H9 (cell line): ENCODE results near the gene CCDC177. TPM values are rescaled to one million over a fixed set of nuclear protein-coding genes. Genes with fewer than 3 reads are reported as not detected.

ENCODE experiments used
- DNase-seq: peaks from one replicate; pipeline ENCODE4 v3.0.0-alpha.2; 2017
- H2AFZ ChIP-seq: one replicate; pipeline ENCODE4 v1.6.1; 2013; ENCODE audit warnings: mild to moderate bottlenecking, low read length, control low read depth, moderate library complexity
- H2AK5ac ChIP-seq: 2 replicates; pipeline ENCODE4 v1.6.1; 2013; ENCODE audit warnings: low read length, control low read depth, mixed read lengths; ENCODE audit not compliant: insufficient read length
- H2BK120ac ChIP-seq: one replicate; pipeline ENCODE4 v1.6.1; 2013; ENCODE audit warnings: low read depth, mild to moderate bottlenecking, low read length, control low read depth, inconsistent platforms; ENCODE audit not compliant: poor library complexity, severe bottlenecking
- H2BK12ac ChIP-seq: 2 replicates; pipeline ENCODE4 v1.6.1; 2013; ENCODE audit warnings: low read length, control low read depth, mixed read lengths, low read depth; ENCODE audit not compliant: insufficient read length
- H2BK15ac ChIP-seq: 2 replicates; pipeline ENCODE4 v1.6.1; 2013; ENCODE audit warnings: low read depth, low read length, control low read depth
- H2BK20ac ChIP-seq: one replicate; pipeline ENCODE4 v1.6.1; 2013; ENCODE audit warnings: low read depth, mild to moderate bottlenecking, low read length, control low read depth, inconsistent platforms; ENCODE audit not compliant: poor library complexity, severe bottlenecking
- H2BK5ac ChIP-seq: 2 replicates; pipeline ENCODE4 v1.6.1; 2013; ENCODE audit warnings: low read length, control low read depth, mixed read lengths; ENCODE audit not compliant: insufficient read length
- H3K14ac ChIP-seq: 2 replicates; pipeline ENCODE4 v1.6.1; 2013; ENCODE audit warnings: low read length, control low read depth; ENCODE audit not compliant: insufficient read depth
- H3K18ac ChIP-seq: 2 replicates; pipeline ENCODE4 v1.6.1; 2013; ENCODE audit warnings: low read depth, mild to moderate bottlenecking, mixed read lengths, low read length, control low read depth; ENCODE audit not compliant: insufficient read length
- H3K23ac ChIP-seq: 2 replicates; pipeline ENCODE4 v1.6.1; 2013; ENCODE audit warnings: low read length, control low read depth, mixed read lengths, low read depth; ENCODE audit not compliant: insufficient read length
- H3K23me2 ChIP-seq: 2 replicates; pipeline ENCODE4 v1.6.1; 2013; ENCODE audit warnings: low read depth, mild to moderate bottlenecking, mixed read lengths, low read length, control low read depth; ENCODE audit not compliant: insufficient read length, poor library complexity, severe bottlenecking
- H3K27ac ChIP-seq: 2 replicates; pipeline ENCODE4 v1.5.1; 2013; ENCODE audit warnings: low read length, control low read depth, mixed read lengths, low read depth; ENCODE audit not compliant: insufficient read length
- H3K27me3 ChIP-seq: 2 replicates; pipeline ENCODE4 v1.6.1; 2013; ENCODE audit warnings: low read length, control low read depth, inconsistent platforms; ENCODE audit not compliant: insufficient read depth
- H3K4ac ChIP-seq: 2 replicates; pipeline ENCODE4 v1.6.1; 2013; ENCODE audit warnings: low read depth, mild to moderate bottlenecking, control low read depth, inconsistent platforms, low read length, moderate library complexity
- H3K4me1 ChIP-seq: 2 replicates; pipeline ENCODE4 v1.6.1; 2013; ENCODE audit warnings: low read length, control low read depth, inconsistent platforms; ENCODE audit not compliant: insufficient read depth
- H3K4me2 ChIP-seq: 2 replicates; pipeline ENCODE4 v1.6.1; 2013; ENCODE audit warnings: low read length, control low read depth, mixed read lengths; ENCODE audit not compliant: insufficient read length, insufficient read depth
- H3K56ac ChIP-seq: 2 replicates; pipeline ENCODE4 v1.6.1; 2013; ENCODE audit warnings: low read depth, mild to moderate bottlenecking, mixed read lengths, low read length, control low read depth; ENCODE audit not compliant: insufficient read length
- H3K79me1 ChIP-seq: 2 replicates; pipeline ENCODE4 v1.6.1; 2013; ENCODE audit warnings: low read depth, mild to moderate bottlenecking, moderate library complexity, low read length, control low read depth, inconsistent platforms; ENCODE audit not compliant: insufficient read depth, poor library complexity, severe bottlenecking
- H3K79me2 ChIP-seq: 2 replicates; pipeline ENCODE4 v1.6.1; 2013; ENCODE audit warnings: low read length, control low read depth, inconsistent platforms; ENCODE audit not compliant: insufficient read depth
- H3K9ac ChIP-seq: 2 replicates; pipeline ENCODE4 v1.6.1; 2013; ENCODE audit warnings: low read length, control low read depth, mixed read lengths; ENCODE audit not compliant: insufficient read length; ENCODE audit errors: extremely low read depth
- H3K9me3 ChIP-seq: one replicate; pipeline ENCODE4 v1.6.1; 2013; ENCODE audit warnings: low read depth, low read length, inconsistent platforms; ENCODE audit not compliant: control insufficient read depth
- H3T11ph ChIP-seq: one replicate; pipeline ENCODE4 v1.6.1; 2013; ENCODE audit warnings: mild to moderate bottlenecking, low read length, control low read depth, inconsistent platforms
- H4K20me1 ChIP-seq: one replicate; pipeline ENCODE4 v1.6.1; 2013; ENCODE audit not compliant: control insufficient read depth, insufficient read length, insufficient read depth
- H4K5ac ChIP-seq: 2 replicates; pipeline ENCODE4 v1.6.1; 2013; ENCODE audit warnings: low read depth, mild to moderate bottlenecking, mixed read lengths, low read length, control low read depth; ENCODE audit not compliant: insufficient read length
- H4K8ac ChIP-seq: replicated peaks from 2 replicates; pipeline ENCODE4 v1.6.1; 2013; ENCODE audit warnings: low read length, control low read depth, mixed read lengths, low read depth; ENCODE audit not compliant: insufficient read length
- H4K91ac ChIP-seq: 2 replicates; pipeline ENCODE4 v1.6.1; 2013; ENCODE audit warnings: low read depth, mild to moderate bottlenecking, moderate library complexity, mixed read lengths, low read length, control low read depth; ENCODE audit not compliant: insufficient read length
- H3K27ac Mint-ChIP-seq, 3 experiments: 2 replicates in 2 of 3; 3 replicates in 1 of 3; pipeline ENCODE4 v1.8.0; 2020 to 2021; ENCODE audit warnings: mixed read lengths in 3 of 3, mild to moderate bottlenecking in 1 of 3, moderate library complexity in 1 of 3
- H3K27me3 Mint-ChIP-seq: 2 replicates; pipeline ENCODE4 v1.8.0; 2021; ENCODE audit warnings: low read depth, mild to moderate bottlenecking, moderate library complexity, mixed read lengths
- H3K36me3 Mint-ChIP-seq, 3 experiments: 2 replicates in 2 of 3; 3 replicates in 1 of 3; pipeline ENCODE4 v1.8.0; 2020 to 2021; ENCODE audit warnings: low read depth in 3 of 3, mixed read lengths in 3 of 3; ENCODE audit not compliant: insufficient read depth in 1 of 3
- H3K4me1 Mint-ChIP-seq, 2 experiments: 2 replicates each; pipeline ENCODE4 v1.8.0; 2020; ENCODE audit warnings: mixed read lengths in 2 of 2
- H3K4me3 Mint-ChIP-seq, 2 experiments: 2 replicates in 1 of 2; 3 replicates in 1 of 2; pipeline ENCODE4 v1.8.0; 2020 to 2021; ENCODE audit warnings: mild to moderate bottlenecking in 2 of 2, mixed read lengths in 2 of 2, moderate library complexity in 1 of 2
- H3K9me3 Mint-ChIP-seq, 2 experiments: 2 replicates in 1 of 2; 3 replicates in 1 of 2; pipeline ENCODE4 v1.8.0; 2020; ENCODE audit warnings: mild to moderate bottlenecking in 2 of 2, mixed read lengths in 2 of 2, moderate library complexity in 1 of 2
- CTCF ChIP-seq: fragments of 200-600 bp; sonication (generic); conservative IDR thresholded peaks from 3 replicates; pipeline ENCODE4 v1.8.0; 2021; ENCODE audit warnings: antibody characterized with exemption, mild to moderate bottlenecking
- WGBS: extraction: QIAGEN DNeasy Blood & Tissue Kit; methylation state at CpG from one replicate; pipeline ENCODE4 v1.1.7; 2013; ENCODE audit warnings: missing lambda C conversion rate, low lambda C conversion rate, mixed read lengths; ENCODE audit not compliant: insufficient read length; ENCODE audit errors: extremely low coverage; 5-methylcytosine and 5-hydroxymethylcytosine counted together
- total RNA-seq: library from RNA; stranded (reverse); gene quantifications from 2 replicates; pipeline ENCODE4 v1.2.1, GENCODE V29; 2021

The CCDC177 gene
- total RNA-seq, 1 experiment from 2014 or later = 6.1 TPM

- no peaks in the 10 kb centered on the region for H3K9me3 Mint-ChIP-seq
Measured at GRCh38 chr14:69593018-69593677, 18.5 kb upstream of the CCDC177 start.

More at GRCh38 chr14:69593018-69593677, 18.5 kb upstream of the CCDC177 start:
- Histone ChIP-seq H2BK120ac (no peak overlapping the region), H2BK5ac (no peak overlapping the region), H2BK20ac (no peak overlapping the region), H3K23ac (no peak overlapping the region), H4K8ac (no peak overlapping the region), H4K91ac (no peak overlapping the region), H3T11ph (no peak overlapping the region), H4K20me1 (no peaks in the 10 kb centered on the region), H3K79me1 (no peaks in the 10 kb centered on the region), H2AFZ (no peak overlapping the region), H2AK5ac (no peak overlapping the region), H3K4me1 (no peaks in the 10 kb centered on the region; the same call in 1 of the 2 replicates), H3K56ac (no peak overlapping the region), H3K9ac (no peak overlapping the region), H3K27ac (no peak overlapping the region), H2BK15ac (no peak overlapping the region), H3K14ac (no peak overlapping the region), H3K9me3 (no peaks in the 10 kb centered on the region), H3K4ac (no peak overlapping the region), H3K18ac (no peak overlapping the region), H2BK12ac (no peak overlapping the region), H4K5ac (no peak overlapping the region), H3K27me3 (no peaks in the 10 kb centered on the region), H3K23me2 (no peaks in the 10 kb centered on the region), H3K79me2 (no peaks in the 10 kb centered on the region), H3K4me2 (no peak overlapping the region)
- Mint-ChIP-seq H3K4me3 (no peak overlapping the region), H3K27ac (peak overlapping the region in 1 of 3 experiments; percentile 48; a peak in 2 of 7 replicates), H3K4me1 (peaks cover 4 to 12% of the 10 kb centered on the region in 2 experiments; a peak in 2 of 4 replicates), H3K36me3 (no peaks in the 10 kb centered on the region; a peak in 2 of 7 replicates), H3K27me3 (peaks cover 3% of the 10 kb centered on the region; the same call in 1 of the 2 replicates)
- DNase-seq = no peak
- no CpG with 5 or more reads among the region's 6 CpGs for WGBS
- no peak for TF ChIP-seq CTCF
